GM18870 (cell line): ENCODE results near the gene TBX1.

ENCODE experiments used
- ATAC-seq: cut with Tn5 transposase; IDR thresholded peaks from one replicate; pipeline ENCODE4 v1.9.1; 2021; ENCODE audit warnings: moderate library complexity; ENCODE audit not compliant: unreplicated experiment

Gene TBX1

GRCh38 chr22:19809741-19810140 lies 49.2 kb downstream of the TBX1 start:
- no peak for ATAC-seq

- no peak for ATAC-seq
Measured at GRCh38 chr22:19810381-19811201, 50.0 kb downstream of the TBX1 start.

GRCh38 chr22:19811211-19811621 lies 50.6 kb downstream of the TBX1 start:
- ATAC-seq = no peak

GRCh38 chr22:19811811-19812771 lies 51.5 kb downstream of the TBX1 start:
- ATAC-seq = no peak

GRCh38 chr22:19812910-19813309 lies 52.3 kb downstream of the TBX1 start:
- no peak for ATAC-seq

GRCh38 chr22:19814428-19814827 lies 53.9 kb downstream of the TBX1 start:
- ATAC-seq = no peak

- no peak for ATAC-seq
Measured at GRCh38 chr22:19815093-19815822, 54.7 kb downstream of the TBX1 start.

GRCh38 chr22:19815823-19816290 lies 55.3 kb downstream of the TBX1 start:
- ATAC-seq = no peak

GRCh38 chr22:19816372-19817119 lies 56.0 kb downstream of the TBX1 start:
- ATAC-seq = no peak
